Fibroblast of skin of right biceps (primary cell): ENCODE data around the gene MB21D2.
A peak's percentile ranks its signal among the peaks of the same experiment; 100 is the strongest.

Experiments used
- DNase-seq: peaks from one replicate; pipeline ENCODE4 v3.0.0-alpha.2; 2013

MB21D2 gene

DNA sequence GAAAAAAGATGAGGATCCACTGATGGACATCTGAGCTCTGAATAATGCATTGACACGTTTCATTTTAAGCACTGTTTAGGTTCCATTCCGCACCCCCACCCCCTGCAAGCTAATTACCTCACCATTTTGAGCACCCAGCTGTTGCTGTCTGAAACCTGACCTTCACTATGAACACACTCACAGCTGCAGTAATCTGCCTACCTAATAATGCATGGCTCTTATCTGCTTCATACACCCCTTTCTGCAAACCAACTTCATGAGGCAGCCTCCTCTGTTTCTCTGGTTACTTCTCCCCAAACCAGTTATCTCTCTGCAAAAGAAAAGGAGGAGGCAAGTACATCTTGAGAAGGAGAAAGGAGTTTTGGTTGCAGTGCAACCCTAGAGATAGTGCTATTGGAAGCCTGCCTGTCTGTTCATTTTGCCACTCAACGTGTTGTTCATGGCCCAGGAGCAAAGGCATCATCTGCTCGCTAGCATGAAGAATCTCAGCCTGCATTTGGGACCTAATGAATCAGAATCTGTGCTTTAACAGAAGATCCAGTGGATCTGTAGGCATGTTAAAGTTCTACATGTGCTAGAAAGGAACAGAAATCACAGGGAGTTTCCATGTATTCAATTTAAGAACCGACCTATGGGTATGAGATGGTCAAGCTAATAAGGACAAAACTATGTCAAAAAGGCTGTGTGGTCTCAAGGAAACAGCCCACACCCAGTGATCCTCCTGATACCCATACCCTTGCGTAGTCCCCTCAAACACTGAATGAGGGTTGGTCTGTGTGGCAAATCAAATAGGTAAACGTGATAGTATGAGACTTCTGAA, 87.2 kb downstream of the MB21D2 start:
- no peak for DNase-seq

DNA sequence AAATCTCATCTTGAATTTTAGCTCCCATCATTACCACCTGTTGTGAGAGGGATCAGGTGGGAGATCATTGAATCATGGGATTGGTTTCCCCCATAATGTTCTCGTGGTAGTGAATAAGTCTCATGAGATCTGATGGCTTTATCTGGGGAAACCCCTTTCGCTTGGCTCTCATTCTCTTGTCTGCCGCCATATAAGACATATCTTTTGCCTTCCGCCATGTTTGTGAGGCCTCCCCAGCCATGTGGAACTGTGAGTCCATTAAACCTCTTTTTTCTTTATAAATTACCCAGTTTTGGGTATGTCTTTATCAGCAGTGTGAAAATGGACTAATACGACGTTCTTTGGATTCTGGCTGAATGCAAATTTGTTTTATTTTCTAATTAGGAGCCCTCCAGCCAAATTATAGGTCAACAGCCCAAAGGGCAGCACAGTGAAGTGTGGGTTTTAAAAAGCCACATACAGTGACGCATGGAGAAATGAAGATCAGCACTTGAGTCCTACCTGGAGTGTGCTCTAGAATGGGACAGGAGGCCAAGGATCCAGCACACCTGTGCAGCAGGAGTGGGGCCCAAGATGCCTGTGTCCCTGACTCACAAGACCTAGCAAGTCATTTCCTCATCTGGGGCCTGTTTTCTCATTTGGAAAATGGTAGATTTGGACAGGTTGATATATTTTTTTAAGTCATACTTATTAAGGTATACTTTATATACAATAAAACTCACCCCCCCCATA, 89.6 kb downstream of the MB21D2 start:
- DNase-seq: no peak

DNA sequence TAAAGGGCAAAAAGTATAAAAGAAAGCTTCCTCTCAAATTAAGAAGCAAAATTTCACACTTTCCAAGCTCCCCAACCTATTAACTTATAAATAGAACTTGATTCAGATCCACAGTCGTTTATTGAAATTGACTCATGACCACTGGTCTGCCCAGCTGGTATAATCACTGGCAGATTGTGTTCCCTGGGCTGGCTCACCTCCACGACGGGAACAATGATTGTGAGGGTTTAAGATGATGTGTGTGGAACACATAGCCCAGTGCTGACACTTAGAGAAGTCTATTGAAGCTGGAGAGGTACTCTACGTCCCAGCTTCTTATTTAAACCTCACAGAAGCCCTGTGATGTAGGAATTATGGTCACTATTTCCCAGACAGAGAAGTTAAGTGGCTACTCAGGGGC, 90.4 kb downstream of the MB21D2 start:
- DNase-seq: no peak

GRCh38 chr3:192826214-192827006, 91.2 kb downstream of the MB21D2 start:
- DNase-seq: no peak

GRCh38 chr3:192825657-192826200, 91.9 kb downstream of the MB21D2 start:
- DNase-seq: peak; percentile 18

DNA sequence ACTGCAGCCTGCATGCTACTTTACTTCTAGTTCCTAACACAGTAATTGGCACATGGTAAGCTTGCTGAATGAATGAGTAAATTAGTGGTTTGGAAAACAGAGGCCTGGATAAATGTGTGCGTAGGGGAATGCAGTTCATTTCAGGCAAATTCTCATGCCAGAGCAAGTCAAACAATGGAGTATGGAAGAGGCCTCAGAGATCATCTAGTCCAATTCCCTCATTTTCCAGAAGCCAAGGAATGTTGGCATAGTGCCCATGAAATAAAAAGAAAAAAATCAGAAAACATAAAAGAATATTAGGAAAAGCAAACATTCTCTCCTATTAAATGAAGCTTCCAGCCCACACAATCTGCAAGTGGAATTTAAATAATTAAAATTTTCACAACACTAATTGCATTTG, 92.4 kb downstream of the MB21D2 start:
- peak; percentile 46 for DNase-seq

- DNase-seq: no peak
These were observed 93.3 kb downstream of the MB21D2 start for GRCh38 chr3:192824313-192824712.

DNA sequence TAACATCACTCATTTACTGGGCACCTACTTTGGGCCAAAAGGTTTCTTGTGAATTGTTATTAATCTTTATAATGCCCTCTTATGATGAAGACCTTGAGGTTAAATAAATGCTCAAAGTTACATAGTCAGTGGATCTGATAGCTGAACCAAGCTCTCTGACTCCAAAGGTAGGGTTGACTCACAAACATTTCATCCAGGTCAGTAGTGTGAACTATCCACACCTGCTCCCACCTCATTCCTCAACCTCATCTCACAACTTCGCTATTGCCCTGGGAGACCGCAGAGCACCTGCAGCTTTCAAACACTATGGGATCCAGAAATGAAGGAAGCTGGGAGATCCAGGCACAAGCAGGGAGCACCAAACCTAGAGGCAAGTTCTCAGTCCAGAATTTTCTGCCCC, 96.5 kb downstream of the MB21D2 start:
- no peak for DNase-seq

DNA sequence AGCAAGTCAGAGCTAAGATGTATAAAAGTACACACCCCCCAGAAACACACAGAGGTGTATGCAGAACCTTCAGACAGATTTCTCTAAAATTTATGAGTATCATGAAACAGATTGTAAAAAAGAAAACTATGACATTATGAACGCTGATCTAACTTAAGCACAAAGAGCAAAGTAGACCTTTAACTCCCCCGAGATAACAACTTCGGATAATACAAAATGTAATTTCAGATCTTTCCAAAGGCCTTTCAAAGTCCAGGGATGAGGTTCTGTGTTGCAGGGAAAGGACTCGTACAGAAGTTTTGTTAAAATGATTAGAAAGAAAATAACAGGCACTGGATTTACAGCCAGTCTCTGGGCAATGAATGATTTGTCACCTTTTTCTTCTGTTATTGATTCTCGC, 97.5 kb downstream of the MB21D2 start:
- DNase-seq: no peak

- peak; percentile 80 for DNase-seq
These were observed 98.6 kb downstream of the MB21D2 start for GRCh38 chr3:192819001-192819569.

- no peak for DNase-seq
These were observed 99.5 kb downstream of the MB21D2 start for GRCh38 chr3:192818126-192818525.

- no peak for DNase-seq
These were observed 100.2 kb downstream of the MB21D2 start for GRCh38 chr3:192817506-192817905.

DNA sequence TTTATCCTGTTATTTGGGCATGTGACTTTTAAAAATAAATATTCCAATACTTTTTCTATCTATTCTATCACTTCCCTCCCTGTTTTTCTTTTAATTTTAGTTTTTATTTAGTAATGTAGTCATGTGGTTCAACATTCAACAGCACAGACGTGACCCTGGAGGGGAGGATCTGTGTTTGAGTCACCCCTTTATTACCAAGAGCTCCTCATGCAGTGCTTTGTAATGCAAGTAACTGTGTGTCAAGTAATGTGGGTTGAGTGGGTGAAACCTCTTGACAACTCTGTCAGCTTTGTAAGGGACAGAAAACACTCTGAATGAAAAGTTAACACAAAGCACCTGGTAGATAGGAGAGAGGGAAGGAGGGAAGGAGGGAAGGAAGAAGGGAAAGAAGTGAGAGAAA, 100.6 kb downstream of the MB21D2 start:
- peak; percentile 71 for DNase-seq

GRCh38 chr3:192816351-192816750, 101.3 kb downstream of the MB21D2 start:
- peak; percentile 71 for DNase-seq

DNA sequence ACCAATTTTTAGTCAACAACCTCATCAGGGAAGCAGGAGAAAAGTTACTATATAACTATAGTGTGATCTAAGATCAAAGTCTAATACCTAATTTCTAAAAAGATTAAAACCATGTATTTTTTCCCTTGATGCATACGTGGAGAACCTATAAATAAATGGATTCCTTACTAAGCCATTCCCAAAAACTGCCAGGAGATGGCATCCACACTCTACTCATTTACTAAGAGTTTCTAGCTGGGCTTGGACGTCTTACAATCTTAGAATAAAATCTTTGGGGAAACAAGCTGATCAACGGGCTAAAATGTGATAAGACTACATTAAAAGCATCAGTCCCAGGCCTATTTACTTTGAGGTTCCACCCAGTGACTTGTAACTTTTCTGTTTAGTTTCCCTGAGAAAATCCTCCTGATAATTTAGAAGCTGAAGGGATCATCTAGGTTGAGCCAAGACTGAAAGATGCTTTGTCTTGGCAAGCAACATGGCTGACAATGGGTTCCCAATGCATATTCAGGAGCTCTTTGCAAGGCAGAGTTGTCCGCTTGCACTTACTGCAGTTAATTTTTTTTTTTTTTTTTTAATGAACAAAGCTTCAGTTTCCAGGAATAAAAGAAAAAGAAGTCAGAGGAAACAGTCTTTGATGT, 104.8 kb downstream of the MB21D2 start:
- peak; percentile 63 for DNase-seq

DNA sequence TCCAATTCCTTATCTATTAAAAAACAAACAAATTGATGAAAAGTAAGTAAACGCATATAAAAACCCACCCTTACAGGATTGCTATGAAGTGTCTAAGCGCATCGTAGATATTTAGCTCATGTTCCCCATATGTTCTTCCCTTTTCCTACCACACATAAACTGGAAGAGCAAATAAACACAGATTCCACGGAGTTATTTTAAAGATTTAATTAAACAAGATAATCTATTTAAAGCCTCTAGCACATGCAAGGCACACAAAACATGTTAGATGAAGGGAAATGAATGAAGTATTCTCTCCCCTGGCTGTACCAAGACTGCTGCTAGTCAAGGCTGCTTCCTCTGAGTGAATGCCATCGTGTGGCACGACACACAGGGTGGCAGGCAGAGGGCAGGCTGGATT, 111.9 kb downstream of the MB21D2 start:
- DNase-seq: no peak

DNA sequence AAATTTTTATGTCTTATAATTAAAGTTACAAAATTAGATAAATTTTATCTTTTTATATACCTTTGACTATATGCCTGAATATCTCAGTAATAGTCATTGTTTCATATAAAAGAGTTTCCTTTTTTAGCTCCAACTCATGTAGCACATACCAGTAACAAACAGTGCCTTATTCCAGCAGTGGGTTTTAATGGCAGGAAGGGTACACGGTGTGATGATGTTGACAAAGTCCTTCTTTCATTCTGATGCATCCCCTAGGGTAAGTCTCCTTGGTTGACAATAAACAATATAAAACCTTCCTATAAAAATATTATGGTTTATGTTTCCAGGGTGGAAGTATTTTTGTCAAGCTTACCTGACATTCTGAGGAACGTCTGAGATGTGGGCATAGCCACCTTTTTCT, 113.2 kb downstream of the MB21D2 start:
- no peak for DNase-seq

DNA sequence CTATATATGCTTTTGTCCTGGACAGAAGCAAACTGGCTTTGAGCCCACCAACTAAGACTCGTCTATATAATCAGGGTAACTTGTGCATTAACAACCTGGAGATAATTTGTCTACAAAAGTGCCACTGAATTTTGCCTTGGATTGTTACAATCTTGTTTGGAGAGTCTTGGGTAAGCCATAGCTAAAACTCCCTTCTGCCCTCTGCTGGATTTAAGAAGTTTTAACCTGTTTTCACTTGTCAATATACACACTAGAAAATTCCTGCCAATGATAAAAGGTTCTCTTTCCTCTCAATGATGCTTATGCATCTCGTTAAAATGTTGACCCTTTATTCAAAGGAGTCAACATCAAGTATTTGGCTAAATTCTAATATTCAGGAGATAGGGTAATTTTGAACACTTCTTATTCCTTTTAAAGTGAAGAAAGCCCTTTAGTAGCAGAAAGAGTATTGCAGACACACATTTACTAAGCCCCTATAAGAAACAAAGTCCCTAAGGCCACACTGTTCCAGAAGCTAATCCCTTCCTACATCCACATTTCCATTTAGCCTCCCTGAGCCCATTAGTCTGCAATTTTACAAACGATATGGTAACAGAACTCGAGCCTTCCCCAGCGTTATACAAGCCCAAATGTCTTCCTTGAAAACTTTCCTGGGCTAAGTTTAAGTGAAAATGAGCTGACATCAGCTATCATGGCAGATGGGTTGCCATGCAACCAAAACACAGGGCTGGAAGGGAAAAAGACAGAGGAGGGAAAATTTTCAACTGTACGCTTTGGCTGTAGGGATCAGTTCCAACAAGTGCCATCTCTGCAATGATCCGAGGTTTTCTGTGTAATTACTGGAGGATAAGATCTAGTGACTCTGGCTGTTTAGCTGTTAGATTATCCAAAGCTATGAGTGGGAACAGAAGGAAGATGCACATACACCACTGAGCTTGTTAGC, 114.4 kb downstream of the MB21D2 start:
- peak; percentile 28 for DNase-seq

DNA sequence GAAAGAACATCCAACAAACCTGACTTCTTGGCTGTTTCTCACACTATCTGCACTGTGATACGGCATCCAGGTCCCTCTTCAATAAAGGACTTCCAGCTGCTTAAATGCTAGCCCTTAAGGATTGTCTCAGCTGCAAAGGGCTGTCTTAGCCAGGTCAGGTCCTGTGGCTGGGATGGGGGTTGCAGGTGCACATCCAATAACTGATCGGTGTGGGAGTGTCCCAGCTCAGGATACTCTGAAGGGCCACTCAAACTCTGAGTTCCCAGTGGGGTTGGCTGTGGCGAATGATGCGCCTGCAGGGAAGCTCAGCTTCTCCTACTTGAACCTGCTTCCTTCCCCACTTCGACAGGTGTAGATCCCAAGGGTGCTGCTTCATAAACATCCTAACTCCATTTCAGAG, 115.7 kb downstream of the MB21D2 start:
- no peak for DNase-seq

- no peak for DNase-seq
These were observed 117.9 kb downstream of the MB21D2 start for GRCh38 chr3:192799721-192800120.

GRCh38 chr3:192795021-192795420, 122.6 kb downstream of the MB21D2 start:
- peak; percentile 34 for DNase-seq
